Measurements from ENCODE around the gene NDUFA8.

Gene NDUFA8

GRCh38 chr9:122135529-122135859 lies 24.1 kb downstream of the NDUFA8 start:
- no peak for DNase-seq (ENCODE audit: low read depth in 2 of 2)

GRCh38 chr9:122134822-122135528 lies 24.6 kb downstream of the NDUFA8 start:
- DNase-seq (ENCODE audit: low read depth in 2 of 2) = no peak

- DNase-seq (ENCODE audit: low read depth in 2 of 2) = no peak
These were observed 25.5 kb downstream of the NDUFA8 start for GRCh38 chr9:122133984-122134535.

GRCh38 chr9:122133263-122133983 lies 26.2 kb downstream of the NDUFA8 start:
- no peak for DNase-seq (ENCODE audit: low read depth in 2 of 2)

GRCh38 chr9:122132539-122132938 lies 27.0 kb downstream of the NDUFA8 start:
- no peak for DNase-seq (ENCODE audit: low read depth in 2 of 2)

- DNase-seq (ENCODE audit: low read depth in 2 of 2) = no peak
These were observed 28.1 kb downstream of the NDUFA8 start for GRCh38 chr9:122131401-122132001.

- DNase-seq (ENCODE audit: low read depth in 2 of 2) = no peak
These were observed 28.7 kb downstream of the NDUFA8 start for GRCh38 chr9:122130837-122131236.

GRCh38 chr9:122129969-122130368 lies 29.6 kb downstream of the NDUFA8 start:
- no peak for DNase-seq (ENCODE audit: low read depth in 2 of 2)

GRCh38 chr9:122128969-122129343 lies 30.6 kb downstream of the NDUFA8 start:
- DNase-seq (ENCODE audit: low read depth in 2 of 2) = no peak

GRCh38 chr9:122128007-122128968 lies 31.3 kb downstream of the NDUFA8 start:
- no peak for DNase-seq (ENCODE audit: low read depth in 2 of 2)

GRCh38 chr9:122127396-122127798 lies 32.2 kb downstream of the NDUFA8 start:
- no peak for DNase-seq (ENCODE audit: low read depth in 2 of 2)

- DNase-seq (ENCODE audit: low read depth in 2 of 2) = no peak
These were observed 33.0 kb downstream of the NDUFA8 start for GRCh38 chr9:122126331-122127261.

GRCh38 chr9:122125509-122126330 lies 33.9 kb downstream of the NDUFA8 start:
- DNase-seq (ENCODE audit: low read depth in 2 of 2) = no peak

- DNase-seq (ENCODE audit: low read depth in 2 of 2) = peak; percentile 61 to 72
These were observed 34.4 kb downstream of the NDUFA8 start for GRCh38 chr9:122125158-122125508.

- DNase-seq (ENCODE audit: low read depth in 2 of 2) = no peak
These were observed 35.1 kb downstream of the NDUFA8 start for GRCh38 chr9:122124528-122124927.

- DNase-seq (ENCODE audit: low read depth in 2 of 2) = no peak
These were observed 35.5 kb downstream of the NDUFA8 start for GRCh38 chr9:122124048-122124447.

- peak; percentile 57 to 72 for DNase-seq (ENCODE audit: low read depth in 2 of 2)
These were observed 36.5 kb downstream of the NDUFA8 start for GRCh38 chr9:122122903-122123632.

GRCh38 chr9:122122468-122122867 lies 37.1 kb downstream of the NDUFA8 start:
- no peak for DNase-seq (ENCODE audit: low read depth in 2 of 2)

- no peak for DNase-seq (ENCODE audit: low read depth in 2 of 2)
These were observed 37.6 kb downstream of the NDUFA8 start for GRCh38 chr9:122121931-122122330.

All from activated CD4-positive, alpha-beta T cell treated with anti-CD3 and anti-CD28 coated beads for 24 hours (primary cell).